WTC11 (cell line): ENCODE data around the gene ST6GALNAC2. TPM values are rescaled to one million over a fixed set of nuclear protein-coding genes. Genes with fewer than 3 reads are reported as not detected.

Experiments used
- ATAC-seq: fragments of 200-7000 bp; cut with Tn5 transposase; 2 replicates; pipeline ENCODE4 v1.10.0; 2021; ENCODE audit warnings: mild to moderate bottlenecking, moderate library complexity
- CTCF ChIA-PET: fragments of 300-600 bp; sonication (Branson Sonifier 250); formaldehyde crosslinking; loops from one replicate; lab custom pipeline; 2021; ENCODE audit warnings: antibody characterized with exemption; lab: Charles Lee
- POLR2A ChIA-PET: fragments of 350-600 bp; sonication (Branson Sonifier 250); formaldehyde crosslinking; loops from one replicate; lab custom pipeline; 2021; ENCODE audit warnings: antibody characterized with exemption; lab: Charles Lee
- DNase-seq: peaks from one replicate; pipeline ENCODE4 v3.0.0; 2021; ENCODE audit warnings: low spot score
- H3K27ac Mint-ChIP-seq: 2 replicates; pipeline ENCODE4 v1.8.0; 2021; ENCODE audit warnings: mixed read lengths
- H3K27me3 Mint-ChIP-seq: 2 replicates; pipeline ENCODE4 v1.8.0; 2021; ENCODE audit warnings: low read depth, mild to moderate bottlenecking, moderate library complexity, mixed read lengths
- H3K36me3 Mint-ChIP-seq: 2 replicates; pipeline ENCODE4 v1.8.0; 2021; ENCODE audit warnings: mixed read lengths
- H3K4me1 Mint-ChIP-seq: 2 replicates; pipeline ENCODE4 v1.8.0; 2022; ENCODE audit warnings: mixed read lengths
- H3K4me3 Mint-ChIP-seq: 2 replicates; pipeline ENCODE4 v1.8.0; 2021; ENCODE audit warnings: mild to moderate bottlenecking, moderate library complexity, mixed read lengths
- H3K9me3 Mint-ChIP-seq: 2 replicates; pipeline ENCODE4 v1.8.0; 2021; ENCODE audit warnings: mixed read lengths
- ARID4B ChIP-seq: sonication (generic); formaldehyde crosslinking; IDR thresholded peaks from 2 replicates; pipeline ENCODE4 v1.8.0; 2023; ENCODE audit warnings: missing genetic modification reagents, mild to moderate bottlenecking, borderline replicate concordance
- CDX4 ChIP-seq: fragments of 250-450 bp; sonication (Bioruptor Pico); IDR thresholded peaks from 2 replicates; pipeline ENCODE4 v1.9.0; 2021; ENCODE audit warnings: moderate library complexity, mild to moderate bottlenecking, inconsistent platforms, borderline replicate concordance
- E2F5 ChIP-seq: sonication (generic); formaldehyde crosslinking; IDR thresholded peaks from 2 replicates; pipeline ENCODE4 v1.8.1; 2022; ENCODE audit warnings: mild to moderate bottlenecking, moderate library complexity, missing genetic modification reagents
- ELF4 ChIP-seq: sonication (generic); formaldehyde crosslinking; IDR thresholded peaks from 2 replicates; pipeline ENCODE4 v1.8.1; 2022; ENCODE audit warnings: low read depth, mild to moderate bottlenecking, moderate library complexity, missing genetic modification reagents
- IRF1 ChIP-seq: sonication (generic); formaldehyde crosslinking; IDR thresholded peaks from 2 replicates; pipeline ENCODE4 v1.8.0; 2023; ENCODE audit warnings: missing genetic modification reagents
- NFYB ChIP-seq: sonication (generic); formaldehyde crosslinking; conservative IDR thresholded peaks from 2 replicates; pipeline ENCODE4 v1.8.0; 2022; ENCODE audit warnings: low read depth, missing genetic modification reagents
- NR1H2 ChIP-seq: sonication (generic); formaldehyde crosslinking; IDR thresholded peaks from 2 replicates; pipeline ENCODE4 v1.9.0; 2021; ENCODE audit warnings: mild to moderate bottlenecking, moderate library complexity, missing genetic modification reagents
- NR2C2 ChIP-seq: sonication (generic); formaldehyde crosslinking; IDR thresholded peaks from 2 replicates; pipeline ENCODE4 v1.8.0; 2022; ENCODE audit warnings: mild to moderate bottlenecking, missing genetic modification reagents
- TP53 ChIP-seq: sonication (generic); formaldehyde crosslinking; IDR thresholded peaks from 2 replicates; pipeline ENCODE4 v1.8.1; 2023; ENCODE audit warnings: mild to moderate bottlenecking, missing genetic modification reagents
- ZBTB21 ChIP-seq: sonication (generic); formaldehyde crosslinking; IDR thresholded peaks from 2 replicates; pipeline ENCODE4 v1.8.1; 2023; ENCODE audit warnings: mild to moderate bottlenecking, missing genetic modification reagents, borderline replicate concordance
- ZNF138 ChIP-seq: sonication (generic); formaldehyde crosslinking; conservative IDR thresholded peaks from 2 replicates; pipeline ENCODE4 v1.8.1; 2022; ENCODE audit warnings: mild to moderate bottlenecking, moderate library complexity, missing genetic modification reagents
- ZSCAN18 ChIP-seq: fragments of 250-450 bp; sonication (Bioruptor Pico); IDR thresholded peaks from 2 replicates; pipeline ENCODE4 v2.1.2; 2022; ENCODE audit warnings: mild to moderate bottlenecking, moderate library complexity
- total RNA-seq: library from RNA; stranded (reverse); gene quantifications from 3 replicates; pipeline ENCODE4 v1.2.3, GENCODE V29; 2021

Gene ST6GALNAC2
- total RNA-seq, 1 experiment from 2014 or later = not detected

GRCh38 chr17:76573096-76573495, 12.6 kb downstream of the ST6GALNAC2 start:
- no peak for DNase-seq
- ChIA-PET CTCF (interaction anchor here (1.1 to 3.1 kb wide), 2 partner anchors 50 to 51 kb away, joined by 4 to 10 read pairs; no protein-coding TSS in a partner anchor), POLR2A (no interaction called here)
- no peak for ATAC-seq
- Mint-ChIP-seq H3K36me3 (peaks cover 4% of the 10 kb centered on the region; the same call in 1 of the 2 replicates), H3K27me3 (peaks cover 3% of the 10 kb centered on the region; the same call in 1 of the 2 replicates), H3K9me3 (no peaks in the 10 kb centered on the region), H3K4me1 (peaks cover 9% of the 10 kb centered on the region), H3K4me3 (no peak overlapping the region), H3K27ac (no peak overlapping the region)
- TF ChIP-seq ZNF138 (CRISPR knock-in tag) (no peak), ZBTB21 (no peak), CDX4 (CRISPR knock-in tag) (no peak), ELF4 (CRISPR knock-in tag) (no peak)

GRCh38 chr17:76572201-76572910, 13.3 kb downstream of the ST6GALNAC2 start:
- H3K4me3 Mint-ChIP-seq = no peak overlapping the region
- H3K27ac Mint-ChIP-seq = no peak overlapping the region
- DNase-seq = no peak
- no peaks in the 10 kb centered on the region for H3K27me3 Mint-ChIP-seq
- H3K4me1 Mint-ChIP-seq = peaks cover 17% of the 10 kb centered on the region
- ChIA-PET POLR2A (no interaction called here), CTCF (interaction anchor here (0.6 to 3.1 kb wide), 2 partner anchors 26 to 52 kb away, joined by 3 to 10 read pairs; no protein-coding TSS in a partner anchor)
- no peak for ATAC-seq
- peaks cover 4% of the 10 kb centered on the region; the same call in 1 of the 2 replicates for H3K36me3 Mint-ChIP-seq
- no peaks in the 10 kb centered on the region for H3K9me3 Mint-ChIP-seq
- TF ChIP-seq NFYB (CRISPR knock-in tag) (no peak), NR2C2 (CRISPR knock-in tag) (no peak), E2F5 (no peak), ZSCAN18 (no peak), NR1H2 (CRISPR knock-in tag) (no peak), IRF1 (CRISPR knock-in tag) (no peak), ARID4B (no peak), TP53 (CRISPR knock-in tag) (no peak)
